ENCODE measurements around the gene SYF2.
"Not testable (repeated sequence)": the region's sequence is repeated elsewhere in the genome, so short reads cannot be mapped to it uniquely, and the experiment has no call there.

Gene SYF2
- 92.9 to 99.6 reads per million in 2 donors for total RNA-seq

DNA sequence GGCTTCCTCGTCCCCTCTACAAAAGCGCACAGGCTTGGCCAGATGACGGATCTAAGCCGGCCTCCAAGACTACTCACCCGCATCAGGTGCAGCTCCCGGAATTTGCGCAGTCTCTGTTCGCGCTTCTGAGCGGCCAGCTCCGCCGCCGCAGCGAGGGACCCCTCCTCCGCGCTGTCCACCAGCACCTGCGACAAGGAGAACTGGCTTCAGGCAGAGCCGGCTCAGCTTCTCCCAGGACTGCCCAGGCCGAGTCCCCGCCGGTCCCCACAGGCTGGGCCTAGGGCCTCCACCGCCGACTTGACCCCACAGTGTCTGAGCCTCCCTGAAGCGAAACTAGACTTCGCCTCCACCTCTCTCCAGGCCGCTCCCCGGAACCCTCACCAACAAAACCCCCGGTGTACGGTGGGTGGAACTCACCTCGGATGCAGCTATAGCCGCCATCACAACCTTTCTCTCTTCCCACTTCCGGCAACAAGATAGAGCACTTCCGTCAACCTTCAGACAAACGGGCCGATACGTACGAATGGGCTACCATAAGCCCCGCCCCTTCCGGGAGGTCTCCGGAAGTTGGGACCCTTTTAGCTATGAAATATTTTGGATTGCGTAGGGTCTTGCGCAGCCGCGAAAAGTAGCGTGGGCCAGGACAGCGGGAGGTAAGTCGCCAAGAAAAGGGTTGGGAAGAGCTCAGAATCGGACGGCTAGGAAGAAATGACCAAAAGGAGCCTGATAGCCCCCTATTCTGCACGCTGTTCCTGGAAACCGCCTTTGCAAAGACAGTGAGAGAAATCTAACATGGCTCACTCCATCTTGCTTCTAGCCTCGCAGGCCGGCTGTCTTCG is at the start of gene SYF2:
Gene SYF2, minus strand, starts transcription at position 476 of the 839 bp plus-strand sequence. Its CDS starts 35 bp downstream, at position 441.
- DNase-seq: peak; percentile 70 to 97 (median 81)

- not testable (repeated sequence) for DNase-seq
Measured at GRCh38 chr1:25279693-25280111, 47.4 kb upstream of the SYF2 start.

- not testable (repeated sequence) for DNase-seq
Measured at GRCh38 chr1:25278790-25279189, 46.5 kb upstream of the SYF2 start.

DNA sequence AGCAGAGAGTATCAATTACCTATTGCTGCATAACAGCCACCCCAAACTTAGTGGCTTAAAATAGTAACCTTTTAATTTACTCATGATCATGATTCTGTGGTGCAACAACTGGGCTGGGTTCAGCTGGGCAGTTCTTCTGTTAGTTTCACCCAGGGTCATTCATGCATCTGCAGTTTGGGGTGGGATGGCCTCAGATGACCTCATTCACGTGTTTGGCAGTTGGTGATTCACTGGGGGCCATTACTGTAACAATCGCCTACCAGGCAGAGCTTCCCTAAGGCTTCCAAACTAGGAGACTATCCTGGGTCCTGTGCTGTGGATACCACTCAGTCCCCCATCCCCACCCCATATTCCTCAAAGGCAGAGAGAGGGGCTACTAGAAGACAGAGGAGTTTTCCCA is 46.1 kb upstream of the SYF2 start:
- not testable (repeated sequence) for DNase-seq

DNA sequence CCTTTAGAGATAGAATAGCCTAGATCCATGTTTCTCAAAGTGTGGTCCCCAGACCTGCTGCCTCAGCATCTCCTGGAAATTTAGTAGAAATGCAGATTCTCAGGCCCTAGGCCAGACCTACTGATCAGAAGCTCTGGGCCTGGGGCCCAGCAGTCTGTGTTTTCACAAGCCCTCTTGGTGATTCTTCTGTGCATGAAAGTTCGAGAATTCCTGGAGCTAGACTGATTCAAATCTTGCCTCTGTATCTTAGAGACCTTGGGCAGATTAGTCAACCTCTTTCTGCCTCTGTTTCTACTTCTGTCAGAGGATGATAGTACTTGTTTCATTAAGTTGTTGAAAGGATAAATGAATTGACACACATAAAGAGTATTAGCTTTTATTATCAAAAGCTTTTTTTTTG is 45.0 kb upstream of the SYF2 start:
- not testable (repeated sequence) for DNase-seq

GRCh38 chr1:25275648-25276047 is 43.3 kb upstream of the SYF2 start:
- DNase-seq: not testable (repeated sequence)

DNA sequence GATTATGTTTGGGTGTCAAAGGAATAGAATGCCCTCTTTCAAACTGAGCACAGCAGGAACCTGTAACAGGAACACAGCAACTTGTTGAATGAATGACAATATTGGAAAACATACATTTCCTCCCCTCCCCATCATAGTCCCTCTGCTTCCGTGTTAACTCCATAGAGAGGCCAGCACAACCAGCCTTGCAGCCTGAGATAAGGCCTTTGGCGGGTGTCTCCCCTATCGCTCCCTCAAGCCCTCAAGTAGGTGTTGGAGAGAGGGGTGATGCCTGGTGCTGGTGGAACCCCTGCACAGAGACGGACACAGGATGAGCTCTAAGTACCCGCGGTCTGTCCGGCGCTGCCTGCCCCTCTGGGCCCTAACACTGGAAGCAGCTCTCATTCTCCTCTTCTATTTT is 39.9 kb upstream of the SYF2 start, which contains the start of gene RHD:
Gene RHD, plus strand, starts transcription at position 272 of the 400 bp plus-strand sequence. Its CDS starts 39 bp downstream, at position 311.
- DNase-seq: not testable (repeated sequence)

DNA sequence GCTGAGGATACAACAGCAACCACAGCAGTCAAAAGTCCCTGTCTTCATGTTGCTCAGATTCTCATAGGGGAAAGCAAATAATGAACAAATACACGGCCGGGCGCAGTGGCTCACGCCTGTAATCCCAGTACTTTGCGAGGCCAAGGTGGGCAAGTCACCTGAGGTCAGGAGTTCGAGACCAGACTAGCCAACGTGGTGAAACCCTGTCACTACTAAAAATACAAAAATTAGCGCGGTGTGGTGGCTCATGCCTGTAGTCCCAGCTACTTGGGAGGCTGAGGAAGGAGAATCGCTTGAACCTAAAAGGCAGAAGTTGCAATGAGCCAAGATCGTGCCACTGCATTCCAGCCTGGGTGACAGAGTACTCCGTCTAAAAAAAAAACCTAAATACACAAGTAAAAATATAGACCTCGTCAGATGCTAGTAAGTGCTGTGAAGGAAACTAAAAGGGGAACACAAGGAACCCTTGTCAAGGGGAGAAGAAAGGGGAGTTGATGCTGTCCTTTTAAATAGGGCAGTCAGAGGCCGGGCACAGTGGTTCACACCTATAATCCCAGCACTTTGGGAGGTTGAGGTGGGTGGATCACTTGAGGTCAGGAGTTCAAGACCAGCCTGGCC is 36.0 kb upstream of the SYF2 start:
- DNase-seq: not testable (repeated sequence)

DNA sequence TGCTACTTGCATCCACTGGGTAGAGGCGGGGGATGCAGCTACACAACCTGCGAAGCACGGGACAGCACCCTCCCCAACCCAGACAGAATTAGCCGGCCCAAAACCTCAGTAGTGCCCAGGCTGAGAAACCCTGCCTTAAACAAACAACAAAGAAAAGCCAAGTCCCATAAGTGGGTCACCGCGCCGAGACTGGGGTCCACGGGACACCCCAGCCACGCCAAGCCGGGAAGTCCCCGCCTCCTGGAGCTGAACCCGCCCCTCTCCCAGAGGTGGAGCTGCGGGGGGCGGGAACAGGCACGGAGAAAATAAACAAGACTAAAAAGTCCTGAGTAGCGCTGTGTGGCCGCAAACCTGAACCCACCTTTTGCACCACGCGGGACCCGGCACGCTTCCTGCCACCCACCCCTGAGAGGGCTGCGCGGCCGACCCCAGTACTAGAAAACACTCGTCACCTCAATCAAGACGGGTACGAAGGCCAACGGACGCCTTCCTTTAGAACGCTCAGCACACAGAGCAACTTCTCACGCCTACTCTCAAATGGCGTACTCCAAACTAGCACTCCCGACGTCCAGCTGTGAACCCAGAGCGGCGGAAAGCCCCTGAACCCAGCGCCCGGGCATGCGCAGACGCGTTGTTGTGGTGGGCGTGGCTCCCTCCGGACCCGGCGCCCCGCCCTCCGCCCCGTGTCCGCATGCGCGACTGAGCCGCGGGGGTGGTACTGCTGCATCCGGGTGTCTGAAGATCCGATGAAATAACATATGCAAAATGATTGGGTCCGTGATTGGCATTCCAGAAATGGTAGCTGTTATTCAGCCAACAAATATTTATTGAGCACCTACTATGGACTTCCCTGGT is 35.2 kb upstream of the SYF2 start:
- DNase-seq: peak; percentile 73 to 87 (median 81)

GRCh38 chr1:25266554-25267287 is 34.4 kb upstream of the SYF2 start:
- DNase-seq: peak in 2 of 5 experiments; percentile 41 to 57

DNA sequence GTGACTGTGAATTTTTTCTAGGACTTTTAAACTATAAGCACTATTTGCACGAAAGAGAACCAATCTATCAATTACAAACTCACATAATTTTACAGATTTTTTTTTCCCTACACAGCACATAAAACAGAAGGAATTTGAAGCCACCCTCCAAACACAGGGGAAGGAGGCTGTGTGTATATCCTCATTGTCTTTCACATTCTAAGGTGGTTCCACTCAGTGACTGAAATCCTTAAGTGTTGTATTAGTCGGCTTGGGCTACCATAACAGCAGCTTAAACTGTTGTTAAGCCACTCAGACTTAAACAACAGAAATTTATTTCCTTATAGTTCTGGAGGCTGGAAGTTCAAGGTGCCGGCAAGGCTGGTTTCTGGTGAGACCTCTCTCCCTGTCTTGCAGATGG is 28.0 kb upstream of the SYF2 start:
- DNase-seq: not testable (repeated sequence)

GRCh38 chr1:25259813-25260212 is 27.5 kb upstream of the SYF2 start:
- peak in 1 of 5 experiments; percentile 67 for DNase-seq

- no peak for DNase-seq
Measured at GRCh38 chr1:25257196-25257595, 24.9 kb upstream of the SYF2 start.

GRCh38 chr1:25256578-25256965 is 24.3 kb upstream of the SYF2 start:
- DNase-seq: no peak

- no peak for DNase-seq
Measured at GRCh38 chr1:25255706-25256577, 23.6 kb upstream of the SYF2 start.

GRCh38 chr1:25253911-25254310 is 21.6 kb upstream of the SYF2 start:
- no peak for DNase-seq

GRCh38 chr1:25247829-25248754 is 15.8 kb upstream of the SYF2 start:
- DNase-seq: no peak

DNA sequence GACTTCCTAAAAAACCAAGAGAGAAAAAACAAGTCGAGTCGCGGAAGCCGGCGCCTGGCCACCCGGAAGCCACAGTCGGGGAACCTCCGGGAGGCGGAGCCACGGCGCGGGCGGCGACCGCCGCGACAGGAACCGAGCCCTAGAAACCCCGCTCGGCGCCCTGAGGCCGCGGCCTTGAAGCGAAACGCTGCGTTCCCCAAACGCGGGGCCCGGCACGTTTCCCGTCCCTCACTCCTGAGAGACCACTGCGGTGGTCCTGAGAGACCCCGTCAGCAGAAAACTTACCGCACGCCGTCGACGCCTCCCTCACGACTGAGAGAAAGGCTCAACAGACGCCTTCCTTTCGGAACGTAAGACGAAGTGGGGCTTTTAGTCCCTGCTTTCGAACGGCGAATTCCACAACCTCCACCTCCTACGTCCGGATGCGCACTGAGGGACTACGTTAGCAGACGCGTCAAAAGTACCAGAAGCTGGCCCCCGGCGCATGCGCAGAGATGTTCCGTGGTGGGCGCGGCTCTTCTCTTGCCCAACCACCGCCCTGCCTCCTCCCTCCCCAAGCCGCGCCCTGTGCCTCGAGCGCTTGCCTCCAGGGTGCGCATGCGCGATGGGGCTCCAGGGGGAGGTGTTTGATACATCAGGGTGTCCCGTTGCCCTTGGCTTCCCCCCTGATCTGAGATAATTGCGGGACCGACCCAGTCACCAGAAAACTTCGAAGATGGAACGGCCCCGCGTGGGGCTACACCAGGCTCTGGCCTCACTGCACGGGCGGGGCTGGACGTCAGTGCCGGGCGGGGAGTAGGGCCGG is 14.9 kb upstream of the SYF2 start, which contains the start of gene RSRP1:
Gene RSRP1, minus strand, starts transcription at position 431 of the 805 bp plus-strand sequence. CDS start 491 bp downstream, outside the sequence.
- DNase-seq: peak; percentile 99 to 100 (median 100)

DNA sequence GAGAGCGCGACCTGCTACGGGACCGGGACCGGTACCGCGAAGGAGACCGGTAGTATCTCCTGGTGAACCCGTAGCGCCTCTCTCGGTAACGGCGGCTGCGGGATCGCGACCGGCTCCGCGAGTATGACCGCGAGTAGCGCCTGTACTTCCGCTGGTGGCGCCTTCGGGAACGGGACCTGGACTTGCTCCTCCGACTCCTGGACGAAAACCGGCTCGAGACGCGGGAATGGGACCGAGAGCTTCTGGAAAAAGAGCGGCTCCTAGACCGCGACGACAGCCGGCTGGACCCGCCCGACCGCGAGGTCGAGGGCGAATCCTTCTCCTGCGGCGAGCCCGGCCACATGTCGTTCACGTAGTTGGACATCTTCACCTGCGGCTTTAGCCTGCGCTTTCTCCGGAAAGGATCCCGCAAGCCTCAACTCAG is 14.3 kb upstream of the SYF2 start:
- DNase-seq: peak in 3 of 5 experiments; percentile 15 to 50 (median 27)

All from T-helper 2 cell (primary cell).